SK-N-MC (cell line): ENCODE results near the gene SNRNP48.

Experiments
- EZH2 ChIP-seq: fragments of 200-600 bp; sonication (generic); IDR thresholded peaks from one replicate; pipeline ENCODE4 v1.6.1; 2017; ENCODE audit warnings: antibody characterized with exemption
- FOXP2 ChIP-seq: optimal IDR thresholded peaks from 2 replicates; pipeline ENCODE3; 2011; ENCODE audit warnings: mild to moderate bottlenecking, moderate library complexity; ENCODE audit not compliant: insufficient read depth; ENCODE audit errors: extremely low read length, control extremely low read depth
- POLR2AphosphoS5 ChIP-seq: IDR thresholded peaks from 2 replicates; pipeline ENCODE4 v1.6.1; 2012; ENCODE audit warnings: mild to moderate bottlenecking, low read depth, low read length, borderline replicate concordance

DNA sequence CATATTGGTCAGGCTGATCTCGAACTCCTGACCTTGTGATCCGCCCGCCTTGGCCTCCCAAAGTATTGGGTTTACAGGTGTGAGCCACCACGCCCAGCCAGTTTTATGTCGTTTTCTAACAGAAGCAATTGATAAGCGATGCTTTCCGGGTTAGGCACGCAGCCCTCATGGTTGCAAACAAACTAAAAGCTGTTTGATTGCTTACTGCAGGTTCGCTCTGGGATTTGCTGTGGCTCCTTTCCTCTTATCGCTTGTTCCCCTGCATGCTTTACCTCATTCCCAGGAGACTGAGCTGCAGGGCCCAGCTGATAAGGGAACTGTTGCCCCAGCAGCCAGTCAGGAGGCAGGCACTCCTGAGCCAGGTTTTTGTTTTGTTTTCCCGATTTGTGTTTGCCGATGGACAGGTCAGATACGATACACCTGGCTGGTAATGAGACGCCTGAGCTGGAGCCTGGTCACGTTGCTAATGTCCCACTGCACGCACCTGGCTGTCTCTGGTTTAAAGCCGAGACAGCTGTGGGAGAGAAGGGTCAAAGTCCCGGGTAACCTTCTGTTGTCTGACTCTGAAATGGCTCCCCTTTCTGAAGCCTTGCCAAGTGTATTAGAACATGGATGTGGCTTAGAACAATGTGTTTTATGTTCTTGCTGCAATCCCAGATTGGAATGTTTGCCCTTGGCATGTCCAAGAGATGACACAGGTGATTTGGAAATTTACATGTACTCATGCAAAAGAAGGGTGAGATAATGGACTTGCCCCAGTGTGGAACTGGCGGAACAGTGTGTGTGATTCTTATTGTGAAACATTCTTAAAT, 28.6 kb upstream of the SNRNP48 start:
- no peak for TF ChIP-seq POLR2AphosphoS5
- TF ChIP-seq EZH2: no peak
- no peak for TF ChIP-seq FOXP2
